Lung (tissue), 12 donors: ENCODE results near the gene NFU1. TPM values are rescaled to one million over a fixed set of nuclear protein-coding genes. Genes with fewer than 3 reads are reported as not detected.
"Not testable (repeated sequence)": the region's sequence is repeated elsewhere in the genome, so short reads cannot be mapped to it uniquely, and the experiment has no call there.

Experiments
- ATAC-seq: fragments of 200-7000 bp; cut with Tn5 transposase; one replicate; pipeline ENCODE4 v1.9.1; 2020; ENCODE audit warnings: moderate number of reproducible peaks; ENCODE audit not compliant: insufficient read depth, low FRiP score
- DNase-seq, 3 donors: peaks; one replicate each; pipeline ENCODE4 v3.0.0-alpha.2; 2013 to 2017
- H3K27ac ChIP-seq, 2 donors: one replicate each; pipeline ENCODE4 v1.5.1; 2013; ENCODE audit warnings: mild to moderate bottlenecking in 2 of 2, moderate library complexity in 2 of 2, control low read depth in 1 of 2, inconsistent platforms in 1 of 2, low read depth in 1 of 2, low read length in 1 of 2
- H3K27me3 ChIP-seq, 3 donors: one replicate each; pipeline ENCODE4 v1.5.1; 2013; ENCODE audit warnings: low read length in 2 of 3; ENCODE audit not compliant: control insufficient read depth in 3 of 3, insufficient read depth in 3 of 3
- H3K36me3 ChIP-seq, 4 donors: one replicate each; pipeline ENCODE4 v1.5.1; 2013; ENCODE audit warnings: low read length in 4 of 4, mild to moderate bottlenecking in 1 of 4, moderate library complexity in 1 of 4; ENCODE audit not compliant: control insufficient read depth in 4 of 4, insufficient read depth in 4 of 4
- H3K4me1 ChIP-seq, 5 donors: one replicate each; pipeline ENCODE4 v1.5.1; 2013; ENCODE audit warnings: low read length in 5 of 5, mild to moderate bottlenecking in 2 of 5, moderate library complexity in 1 of 5; ENCODE audit not compliant: control insufficient read depth in 5 of 5, insufficient read depth in 5 of 5
- H3K4me3 ChIP-seq: one replicate; pipeline ENCODE4 v1.5.1; 2013; ENCODE audit warnings: mild to moderate bottlenecking, control low read depth, moderate library complexity
- H3K9ac ChIP-seq, 2 donors: one replicate each; pipeline ENCODE4 v1.5.1; 2013; ENCODE audit warnings: low read length in 2 of 2, control low read depth in 1 of 2; ENCODE audit not compliant: insufficient read depth in 1 of 2
- H3K9me3 ChIP-seq, 4 donors: one replicate each; pipeline ENCODE4 v1.5.1; 2013; ENCODE audit warnings: low read length in 3 of 4, mild to moderate bottlenecking in 1 of 4, moderate library complexity in 1 of 4; ENCODE audit not compliant: control insufficient read depth in 4 of 4, insufficient read depth in 3 of 4
- WGBS, 2 donors: extraction: QIAGEN DNeasy Blood & Tissue Kit; methylation state at CpG; one replicate each; pipeline ENCODE4 v1.1.7; 2013; 5-methylcytosine and 5-hydroxymethylcytosine counted together
- polyA plus RNA-seq, 2 donors: library from polyadenylated mRNA; stranded (reverse); fragments of 200-250 nt; gene quantifications; one replicate each; pipeline ENCODE4 v1.2.1, GENCODE V29; 2013
- total RNA-seq, 2 donors: library from RNA; depleted of rRNA in 1 of 2; stranded (reverse); fragments of >200 nt in 1 of 2; gene quantifications; one replicate each; pipeline ENCODE4 v1.2.1, GENCODE V29; 2014 to 2021
- TF ChIP-seq, protein P1 (sequence below): IDR thresholded peaks from 2 replicates; pipeline ENCODE4 v1.5.1; 2012; ENCODE audit warnings: mild to moderate bottlenecking; ENCODE audit errors: control extremely low read depth, extremely low read depth
- donor health status: control.
- donor health status: control.
- donor health status: Bipolar disorder and iron deficiency.
- donor health status: healthy.
- donor health status: DM: yes; HTN: yes; CAD: no.

NFU1 gene
- total and polyA plus RNA-seq, 4 donors = 28.6 to 49.0 (median 32.1) TPM

- Histone ChIP-seq H3K36me3 (peaks cover 25 to 44% (median 32%) of the 10 kb centered on the region in 4 donors), H3K4me3 (no peak overlapping the region), H3K9ac (no peak overlapping the region), H3K27ac (no peak overlapping the region), H3K27me3 (no peaks in the 10 kb centered on the region), H3K9me3 (no peaks in the 10 kb centered on the region), H3K4me1 (no peaks in the 10 kb centered on the region)
- ATAC-seq (no peak), DNase-seq (no peak)
- TF ChIP-seq, protein P1, sequence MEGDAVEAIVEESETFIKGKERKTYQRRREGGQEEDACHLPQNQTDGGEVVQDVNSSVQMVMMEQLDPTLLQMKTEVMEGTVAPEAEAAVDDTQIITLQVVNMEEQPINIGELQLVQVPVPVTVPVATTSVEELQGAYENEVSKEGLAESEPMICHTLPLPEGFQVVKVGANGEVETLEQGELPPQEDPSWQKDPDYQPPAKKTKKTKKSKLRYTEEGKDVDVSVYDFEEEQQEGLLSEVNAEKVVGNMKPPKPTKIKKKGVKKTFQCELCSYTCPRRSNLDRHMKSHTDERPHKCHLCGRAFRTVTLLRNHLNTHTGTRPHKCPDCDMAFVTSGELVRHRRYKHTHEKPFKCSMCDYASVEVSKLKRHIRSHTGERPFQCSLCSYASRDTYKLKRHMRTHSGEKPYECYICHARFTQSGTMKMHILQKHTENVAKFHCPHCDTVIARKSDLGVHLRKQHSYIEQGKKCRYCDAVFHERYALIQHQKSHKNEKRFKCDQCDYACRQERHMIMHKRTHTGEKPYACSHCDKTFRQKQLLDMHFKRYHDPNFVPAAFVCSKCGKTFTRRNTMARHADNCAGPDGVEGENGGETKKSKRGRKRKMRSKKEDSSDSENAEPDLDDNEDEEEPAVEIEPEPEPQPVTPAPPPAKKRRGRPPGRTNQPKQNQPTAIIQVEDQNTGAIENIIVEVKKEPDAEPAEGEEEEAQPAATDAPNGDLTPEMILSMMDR = no peak
- 93 to 94% methylated on average over 7 of the region's 7 CpGs for WGBS, 2 donors
These were observed 68.6 kb downstream of the NFU1 start for GRCh38 chr2:69368588-69368987.

DNA sequence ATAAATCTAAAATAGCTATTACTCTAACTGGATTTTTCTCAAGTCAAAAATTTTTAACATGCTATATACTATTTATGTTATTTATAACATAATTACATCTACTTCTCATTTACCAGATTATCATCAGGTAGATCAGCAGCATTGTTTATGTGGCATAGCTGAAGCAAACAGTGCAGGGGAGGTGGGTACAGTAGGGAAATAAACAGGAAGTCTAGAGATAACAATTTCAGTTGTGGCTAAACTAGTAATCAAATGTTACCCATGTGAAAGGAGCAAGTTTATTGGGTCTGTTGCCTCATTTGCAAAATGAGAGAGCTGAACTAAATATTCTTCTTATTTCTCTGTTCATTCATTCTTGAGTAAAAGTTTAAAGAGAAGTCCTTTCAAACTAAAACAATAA, 77.9 kb downstream of the NFU1 start:
- TF ChIP-seq, protein P1 = no peak
- Histone ChIP-seq H3K27ac (no peak overlapping the region), H3K27me3 (no peaks in the 10 kb centered on the region), H3K36me3 (peaks cover 23 to 53% (median 35%) of the 10 kb centered on the region in 4 donors), H3K4me1 (no peaks in the 10 kb centered on the region), H3K9me3 (no peaks in the 10 kb centered on the region), H3K9ac (no peak overlapping the region), H3K4me3 (no peak overlapping the region)
- no peak for DNase-seq
- no peak for ATAC-seq

GRCh38 chr2:69358914-69359313, 78.3 kb downstream of the NFU1 start:
- Histone ChIP-seq H3K27me3 (no peaks in the 10 kb centered on the region), H3K4me1 (no peaks in the 10 kb centered on the region), H3K4me3 (no peak overlapping the region), H3K9ac (no peak overlapping the region), H3K27ac (no peak overlapping the region), H3K36me3 (peaks cover 23 to 53% (median 35%) of the 10 kb centered on the region in 4 donors), H3K9me3 (no peaks in the 10 kb centered on the region)
- ATAC-seq = no peak
- WGBS, 2 donors = 76 to 84% methylated on average over 3 of the region's 3 CpGs
- TF ChIP-seq, protein P1 = no peak
- DNase-seq = no peak

- TF ChIP-seq, protein P1 = no peak
- ATAC-seq (no peak), DNase-seq (no peak)
- 91 to 92% methylated on average over 5 of the region's 5 CpGs for WGBS, 2 donors
- H3K4me1 ChIP-seq = no peaks in the 10 kb centered on the region
- peaks cover 19 to 44% (median 29%) of the 10 kb centered on the region in 4 donors for H3K36me3 ChIP-seq
- H3K9me3 ChIP-seq = no peaks in the 10 kb centered on the region
- no peak overlapping the region for H3K27ac ChIP-seq
- no peak overlapping the region for H3K9ac ChIP-seq
- no peaks in the 10 kb centered on the region for H3K27me3 ChIP-seq
- H3K4me3 ChIP-seq = no peak overlapping the region
These were observed 80.8 kb downstream of the NFU1 start for GRCh38 chr2:69356471-69356870.

DNA sequence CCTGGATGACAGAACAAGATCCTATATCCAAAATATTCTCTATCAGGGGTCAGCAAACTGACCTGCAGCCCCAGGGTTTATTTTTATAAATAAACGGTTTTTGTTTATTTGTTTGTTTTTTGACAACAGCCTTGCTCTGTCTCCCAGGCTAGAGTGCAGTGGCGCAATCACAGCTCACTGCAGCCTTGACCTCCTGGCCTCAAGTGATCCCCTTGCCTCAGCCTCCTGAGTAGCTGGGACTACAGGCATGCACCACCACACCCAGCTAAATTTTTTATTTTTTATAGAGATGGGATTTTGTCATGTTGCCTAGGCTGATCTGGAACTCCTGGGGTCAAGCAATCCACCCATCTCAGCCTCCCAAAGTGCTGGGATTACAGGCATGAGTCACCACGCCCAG, 82.3 kb downstream of the NFU1 start:
- H3K4me3 ChIP-seq, H3K27me3 ChIP-seq, DNase-seq, H3K9me3 ChIP-seq, H3K27ac ChIP-seq, ATAC-seq, H3K4me1 ChIP-seq, H3K9ac ChIP-seq: not testable (repeated sequence)
- WGBS, 2 donors = 79 to 94% methylated on average over 3 of the region's 3 CpGs
- peaks cover 18 to 34% (median 27%) of the 10 kb centered on the region in 4 donors for H3K36me3 ChIP-seq
